Keratinocyte (primary cell): ENCODE results near the gene RAB11FIP3.

ENCODE experiments used
- EZH2 ChIP-seq: IDR thresholded peaks from one replicate; pipeline ENCODE4 v1.6.1; 2012; ENCODE audit warnings: inconsistent platforms, mild to moderate bottlenecking, low read length, moderate library complexity
- TF ChIP-seq, protein P1 (sequence below), 3 experiments: IDR thresholded peaks in 1 of 3; conservative IDR thresholded peaks in 1 of 3; optimal IDR thresholded peaks in 1 of 3; 2 replicates in 2 of 3; 3 replicates in 1 of 3; pipeline versions ENCODE3 to v1.5.1; 2011; ENCODE audit warnings: low read length in 3 of 3, mild to moderate bottlenecking in 3 of 3, moderate library complexity in 2 of 3, control low read depth in 1 of 3, inconsistent platforms in 1 of 3; ENCODE audit not compliant: insufficient read depth in 2 of 3; ENCODE audit errors: extremely low read depth in 1 of 3

- TF ChIP-seq, protein P1, sequence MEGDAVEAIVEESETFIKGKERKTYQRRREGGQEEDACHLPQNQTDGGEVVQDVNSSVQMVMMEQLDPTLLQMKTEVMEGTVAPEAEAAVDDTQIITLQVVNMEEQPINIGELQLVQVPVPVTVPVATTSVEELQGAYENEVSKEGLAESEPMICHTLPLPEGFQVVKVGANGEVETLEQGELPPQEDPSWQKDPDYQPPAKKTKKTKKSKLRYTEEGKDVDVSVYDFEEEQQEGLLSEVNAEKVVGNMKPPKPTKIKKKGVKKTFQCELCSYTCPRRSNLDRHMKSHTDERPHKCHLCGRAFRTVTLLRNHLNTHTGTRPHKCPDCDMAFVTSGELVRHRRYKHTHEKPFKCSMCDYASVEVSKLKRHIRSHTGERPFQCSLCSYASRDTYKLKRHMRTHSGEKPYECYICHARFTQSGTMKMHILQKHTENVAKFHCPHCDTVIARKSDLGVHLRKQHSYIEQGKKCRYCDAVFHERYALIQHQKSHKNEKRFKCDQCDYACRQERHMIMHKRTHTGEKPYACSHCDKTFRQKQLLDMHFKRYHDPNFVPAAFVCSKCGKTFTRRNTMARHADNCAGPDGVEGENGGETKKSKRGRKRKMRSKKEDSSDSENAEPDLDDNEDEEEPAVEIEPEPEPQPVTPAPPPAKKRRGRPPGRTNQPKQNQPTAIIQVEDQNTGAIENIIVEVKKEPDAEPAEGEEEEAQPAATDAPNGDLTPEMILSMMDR (optimal IDR thresholded peaks at IDR 0.05 in 1 of 3, IDR thresholded peaks at IDR 0.05 in 1 of 3, conservative IDR thresholded peaks at IDR 0.05 in 1 of 3; ENCODE audit: extremely low read depth in 1 of 3, insufficient read depth in 2 of 3, low read length in 3 of 3) = no peak
- TF ChIP-seq EZH2 = no peak
Measured at GRCh38 chr16:489606-490005, 64.2 kb downstream of the RAB11FIP3 start.
